ENCODE measurements around the gene DXO.

- TF ChIP-seq MXI1 (IDR thresholded peaks at IDR 0.05; ENCODE audit: borderline replicate concordance, low read depth, low read length) (peak; percentile 73; the same call in 1 of the 3 replicates), CREB1 (IDR thresholded peaks at IDR 0.05) (peak; percentile 37; the same call in 1 of the 2 replicates), CREB1 (CRISPR knock-in tag; IDR thresholded peaks at IDR 0.05) (peak; percentile 89), ZNF138 (CRISPR knock-in tag; IDR thresholded peaks at IDR 0.05; ENCODE audit: low read depth) (no peak), SP1 (IDR thresholded peaks at IDR 0.05) (no peak), SP1 (CRISPR knock-in tag; IDR thresholded peaks at IDR 0.05) (peak; percentile 60), EZH2 (conservative IDR thresholded peaks at IDR 0.05; ENCODE audit: low read depth, low read length) (no peak), TRIM24 (CRISPR knock-in tag; IDR thresholded peaks at IDR 0.05) (peak; percentile 48; the same call in 1 of the 2 replicates), ZNF430 (CRISPR knock-in tag; IDR thresholded peaks at IDR 0.05) (peak; percentile 94; the same call in 1 of the 2 replicates), ZNF644 (CRISPR knock-in tag; IDR thresholded peaks at IDR 0.05; ENCODE audit: low read depth) (no peak), ZNF317 (CRISPR knock-in tag; IDR thresholded peaks at IDR 0.05) (peak; percentile 61; the same call in 1 of the 2 replicates), MAFK (conservative IDR thresholded peaks at IDR 0.05 in 1 of 2, IDR thresholded peaks at IDR 0.05 in 1 of 2; ENCODE audit: low read length in 2 of 2) (0 out of 4 replicates have a peak, but pooled peaks of 1 of the 2 experiments have one; percentile 14), SP2 (CRISPR knock-in tag; IDR thresholded peaks at IDR 0.05) (peak; percentile 74), DR1 (CRISPR knock-in tag; IDR thresholded peaks at IDR 0.05) (peak; percentile 98)
- TF ChIP-seq, protein P1, sequence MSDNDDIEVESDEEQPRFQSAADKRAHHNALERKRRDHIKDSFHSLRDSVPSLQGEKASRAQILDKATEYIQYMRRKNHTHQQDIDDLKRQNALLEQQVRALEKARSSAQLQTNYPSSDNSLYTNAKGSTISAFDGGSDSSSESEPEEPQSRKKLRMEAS (IDR thresholded peaks at IDR 0.05): peak; percentile 65
Observed at GRCh38 chr6:31945507-31946369, 26.2 kb downstream of the DXO start, which contains the start of gene CFB.

All from HepG2 (cell line).